H9 (cell line): ENCODE data around the gene UVRAG. TPM values are rescaled to one million over a fixed set of nuclear protein-coding genes. Genes with fewer than 3 reads are reported as not detected.
A peak's percentile ranks its signal among the peaks of the same experiment; 100 is the strongest.

Source experiments
- DNase-seq: peaks from one replicate; pipeline ENCODE4 v3.0.0-alpha.2; 2017
- H2AFZ ChIP-seq: one replicate; pipeline ENCODE4 v1.6.1; 2013; ENCODE audit warnings: mild to moderate bottlenecking, low read length, control low read depth, moderate library complexity
- H2AK5ac ChIP-seq: 2 replicates; pipeline ENCODE4 v1.6.1; 2013; ENCODE audit warnings: low read length, control low read depth, mixed read lengths; ENCODE audit not compliant: insufficient read length
- H2BK120ac ChIP-seq: one replicate; pipeline ENCODE4 v1.6.1; 2013; ENCODE audit warnings: low read depth, mild to moderate bottlenecking, low read length, control low read depth, inconsistent platforms; ENCODE audit not compliant: poor library complexity, severe bottlenecking
- H2BK12ac ChIP-seq: 2 replicates; pipeline ENCODE4 v1.6.1; 2013; ENCODE audit warnings: low read length, control low read depth, mixed read lengths, low read depth; ENCODE audit not compliant: insufficient read length
- H2BK15ac ChIP-seq: 2 replicates; pipeline ENCODE4 v1.6.1; 2013; ENCODE audit warnings: low read depth, low read length, control low read depth
- H2BK20ac ChIP-seq: one replicate; pipeline ENCODE4 v1.6.1; 2013; ENCODE audit warnings: low read depth, mild to moderate bottlenecking, low read length, control low read depth, inconsistent platforms; ENCODE audit not compliant: poor library complexity, severe bottlenecking
- H2BK5ac ChIP-seq: 2 replicates; pipeline ENCODE4 v1.6.1; 2013; ENCODE audit warnings: low read length, control low read depth, mixed read lengths; ENCODE audit not compliant: insufficient read length
- H3K14ac ChIP-seq: 2 replicates; pipeline ENCODE4 v1.6.1; 2013; ENCODE audit warnings: low read length, control low read depth; ENCODE audit not compliant: insufficient read depth
- H3K18ac ChIP-seq: 2 replicates; pipeline ENCODE4 v1.6.1; 2013; ENCODE audit warnings: low read depth, mild to moderate bottlenecking, mixed read lengths, low read length, control low read depth; ENCODE audit not compliant: insufficient read length
- H3K23ac ChIP-seq: 2 replicates; pipeline ENCODE4 v1.6.1; 2013; ENCODE audit warnings: low read length, control low read depth, mixed read lengths, low read depth; ENCODE audit not compliant: insufficient read length
- H3K23me2 ChIP-seq: 2 replicates; pipeline ENCODE4 v1.6.1; 2013; ENCODE audit warnings: low read depth, mild to moderate bottlenecking, mixed read lengths, low read length, control low read depth; ENCODE audit not compliant: insufficient read length, poor library complexity, severe bottlenecking
- H3K27ac ChIP-seq: 2 replicates; pipeline ENCODE4 v1.5.1; 2013; ENCODE audit warnings: low read length, control low read depth, mixed read lengths, low read depth; ENCODE audit not compliant: insufficient read length
- H3K27me3 ChIP-seq: 2 replicates; pipeline ENCODE4 v1.6.1; 2013; ENCODE audit warnings: low read length, control low read depth, inconsistent platforms; ENCODE audit not compliant: insufficient read depth
- H3K4ac ChIP-seq: 2 replicates; pipeline ENCODE4 v1.6.1; 2013; ENCODE audit warnings: low read depth, mild to moderate bottlenecking, control low read depth, inconsistent platforms, low read length, moderate library complexity
- H3K4me1 ChIP-seq: 2 replicates; pipeline ENCODE4 v1.6.1; 2013; ENCODE audit warnings: low read length, control low read depth, inconsistent platforms; ENCODE audit not compliant: insufficient read depth
- H3K4me2 ChIP-seq: 2 replicates; pipeline ENCODE4 v1.6.1; 2013; ENCODE audit warnings: low read length, control low read depth, mixed read lengths; ENCODE audit not compliant: insufficient read length, insufficient read depth
- H3K56ac ChIP-seq: 2 replicates; pipeline ENCODE4 v1.6.1; 2013; ENCODE audit warnings: low read depth, mild to moderate bottlenecking, mixed read lengths, low read length, control low read depth; ENCODE audit not compliant: insufficient read length
- H3K79me1 ChIP-seq: 2 replicates; pipeline ENCODE4 v1.6.1; 2013; ENCODE audit warnings: low read depth, mild to moderate bottlenecking, moderate library complexity, low read length, control low read depth, inconsistent platforms; ENCODE audit not compliant: insufficient read depth, poor library complexity, severe bottlenecking
- H3K79me2 ChIP-seq: 2 replicates; pipeline ENCODE4 v1.6.1; 2013; ENCODE audit warnings: low read length, control low read depth, inconsistent platforms; ENCODE audit not compliant: insufficient read depth
- H3K9ac ChIP-seq: 2 replicates; pipeline ENCODE4 v1.6.1; 2013; ENCODE audit warnings: low read length, control low read depth, mixed read lengths; ENCODE audit not compliant: insufficient read length; ENCODE audit errors: extremely low read depth
- H3K9me3 ChIP-seq: one replicate; pipeline ENCODE4 v1.6.1; 2013; ENCODE audit warnings: low read depth, low read length, inconsistent platforms; ENCODE audit not compliant: control insufficient read depth
- H3T11ph ChIP-seq: one replicate; pipeline ENCODE4 v1.6.1; 2013; ENCODE audit warnings: mild to moderate bottlenecking, low read length, control low read depth, inconsistent platforms
- H4K20me1 ChIP-seq: one replicate; pipeline ENCODE4 v1.6.1; 2013; ENCODE audit not compliant: control insufficient read depth, insufficient read length, insufficient read depth
- H4K5ac ChIP-seq: 2 replicates; pipeline ENCODE4 v1.6.1; 2013; ENCODE audit warnings: low read depth, mild to moderate bottlenecking, mixed read lengths, low read length, control low read depth; ENCODE audit not compliant: insufficient read length
- H4K8ac ChIP-seq: replicated peaks from 2 replicates; pipeline ENCODE4 v1.6.1; 2013; ENCODE audit warnings: low read length, control low read depth, mixed read lengths, low read depth; ENCODE audit not compliant: insufficient read length
- H4K91ac ChIP-seq: 2 replicates; pipeline ENCODE4 v1.6.1; 2013; ENCODE audit warnings: low read depth, mild to moderate bottlenecking, moderate library complexity, mixed read lengths, low read length, control low read depth; ENCODE audit not compliant: insufficient read length
- H3K27ac Mint-ChIP-seq, 3 experiments: 2 replicates in 2 of 3; 3 replicates in 1 of 3; pipeline ENCODE4 v1.8.0; 2020 to 2021; ENCODE audit warnings: mixed read lengths in 3 of 3, mild to moderate bottlenecking in 1 of 3, moderate library complexity in 1 of 3
- H3K27me3 Mint-ChIP-seq: 2 replicates; pipeline ENCODE4 v1.8.0; 2021; ENCODE audit warnings: low read depth, mild to moderate bottlenecking, moderate library complexity, mixed read lengths
- H3K36me3 Mint-ChIP-seq, 3 experiments: 2 replicates in 2 of 3; 3 replicates in 1 of 3; pipeline ENCODE4 v1.8.0; 2020 to 2021; ENCODE audit warnings: low read depth in 3 of 3, mixed read lengths in 3 of 3; ENCODE audit not compliant: insufficient read depth in 1 of 3
- H3K4me1 Mint-ChIP-seq, 2 experiments: 2 replicates each; pipeline ENCODE4 v1.8.0; 2020; ENCODE audit warnings: mixed read lengths in 2 of 2
- H3K4me3 Mint-ChIP-seq, 2 experiments: 2 replicates in 1 of 2; 3 replicates in 1 of 2; pipeline ENCODE4 v1.8.0; 2020 to 2021; ENCODE audit warnings: mild to moderate bottlenecking in 2 of 2, mixed read lengths in 2 of 2, moderate library complexity in 1 of 2
- H3K9me3 Mint-ChIP-seq, 2 experiments: 2 replicates in 1 of 2; 3 replicates in 1 of 2; pipeline ENCODE4 v1.8.0; 2020; ENCODE audit warnings: mild to moderate bottlenecking in 2 of 2, mixed read lengths in 2 of 2, moderate library complexity in 1 of 2
- WGBS: extraction: QIAGEN DNeasy Blood & Tissue Kit; methylation state at CpG from one replicate; pipeline ENCODE4 v1.1.7; 2013; ENCODE audit warnings: missing lambda C conversion rate, low lambda C conversion rate, mixed read lengths; ENCODE audit not compliant: insufficient read length; ENCODE audit errors: extremely low coverage; 5-methylcytosine and 5-hydroxymethylcytosine counted together
- total RNA-seq: library from RNA; stranded (reverse); gene quantifications from 2 replicates; pipeline ENCODE4 v1.2.1, GENCODE V29; 2021
- TF ChIP-seq, protein P1 (sequence below): fragments of 200-600 bp; sonication (generic); conservative IDR thresholded peaks from 3 replicates; pipeline ENCODE4 v1.8.0; 2021; ENCODE audit warnings: antibody characterized with exemption, mild to moderate bottlenecking

Gene UVRAG
- total RNA-seq, 1 experiment from 2014 or later: 18.5 TPM

DNA sequence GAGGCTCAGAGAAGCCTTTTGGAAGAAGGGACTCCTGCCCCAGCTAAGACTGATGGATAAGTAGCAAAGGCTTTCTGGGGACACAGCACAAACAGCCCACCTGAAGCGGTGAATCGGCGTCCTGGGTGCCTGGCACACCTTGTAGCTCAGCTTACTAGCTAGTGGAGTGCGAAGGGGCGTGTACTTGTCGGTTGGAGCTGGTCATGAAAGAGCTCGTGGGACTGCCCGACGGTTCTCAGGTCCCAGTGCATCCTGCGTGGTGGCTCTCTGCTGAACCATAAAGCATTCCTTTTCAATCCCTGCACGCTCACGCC lies 690 bp upstream of the UVRAG start:
- no peaks in the 10 kb centered on the region for H4K20me1 ChIP-seq
- no peak overlapping the region for H3K18ac ChIP-seq
- H4K5ac ChIP-seq: no peak overlapping the region
- H2BK12ac ChIP-seq: no peak overlapping the region
- no peak overlapping the region for H3K9ac ChIP-seq
- H3K56ac ChIP-seq: no peak overlapping the region
- no peak overlapping the region for H2BK15ac ChIP-seq
- peaks cover 7% of the 10 kb centered on the region for H3K79me2 ChIP-seq
- no peak overlapping the region for H4K8ac ChIP-seq
- no peak overlapping the region for H2AK5ac ChIP-seq
- peaks cover 10% of the 10 kb centered on the region for H3K23me2 ChIP-seq
- no peak overlapping the region for H2BK120ac ChIP-seq
- H3K23ac ChIP-seq: no peak overlapping the region
- no peaks in the 10 kb centered on the region for H3K27me3 Mint-ChIP-seq
- H3K14ac ChIP-seq: no peak overlapping the region; the same call in 1 of the 2 replicates
- peaks cover 16 to 18% of the 10 kb centered on the region in 2 experiments for H3K4me1 Mint-ChIP-seq
- no peak overlapping the region for H2BK5ac ChIP-seq
- no peak overlapping the region for H4K91ac ChIP-seq
- peaks cover 6% of the 10 kb centered on the region; the same call in 1 of the 2 replicates for H3K4me1 ChIP-seq
- no peak overlapping the region for H3K4ac ChIP-seq
- no peaks in the 10 kb centered on the region for H3K9me3 Mint-ChIP-seq
- H3T11ph ChIP-seq: no peak overlapping the region
- H3K27me3 ChIP-seq: no peaks in the 10 kb centered on the region
- H2BK20ac ChIP-seq: no peak overlapping the region
- H3K36me3 Mint-ChIP-seq: no peaks in the 10 kb centered on the region
- TF ChIP-seq, protein P1, sequence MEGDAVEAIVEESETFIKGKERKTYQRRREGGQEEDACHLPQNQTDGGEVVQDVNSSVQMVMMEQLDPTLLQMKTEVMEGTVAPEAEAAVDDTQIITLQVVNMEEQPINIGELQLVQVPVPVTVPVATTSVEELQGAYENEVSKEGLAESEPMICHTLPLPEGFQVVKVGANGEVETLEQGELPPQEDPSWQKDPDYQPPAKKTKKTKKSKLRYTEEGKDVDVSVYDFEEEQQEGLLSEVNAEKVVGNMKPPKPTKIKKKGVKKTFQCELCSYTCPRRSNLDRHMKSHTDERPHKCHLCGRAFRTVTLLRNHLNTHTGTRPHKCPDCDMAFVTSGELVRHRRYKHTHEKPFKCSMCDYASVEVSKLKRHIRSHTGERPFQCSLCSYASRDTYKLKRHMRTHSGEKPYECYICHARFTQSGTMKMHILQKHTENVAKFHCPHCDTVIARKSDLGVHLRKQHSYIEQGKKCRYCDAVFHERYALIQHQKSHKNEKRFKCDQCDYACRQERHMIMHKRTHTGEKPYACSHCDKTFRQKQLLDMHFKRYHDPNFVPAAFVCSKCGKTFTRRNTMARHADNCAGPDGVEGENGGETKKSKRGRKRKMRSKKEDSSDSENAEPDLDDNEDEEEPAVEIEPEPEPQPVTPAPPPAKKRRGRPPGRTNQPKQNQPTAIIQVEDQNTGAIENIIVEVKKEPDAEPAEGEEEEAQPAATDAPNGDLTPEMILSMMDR: no peak
- H3K4me3 Mint-ChIP-seq: peak overlapping the region in 1 of 2 experiments; percentile 94; a peak in 3 of 5 replicates
- no peaks in the 10 kb centered on the region for H3K9me3 ChIP-seq
- peak overlapping the region; percentile 48 for H2AFZ ChIP-seq
- peak overlapping the region in 1 of 3 experiments; percentile 97; a peak in 3 of 7 replicates for H3K27ac Mint-ChIP-seq
- H3K27ac ChIP-seq: no peak overlapping the region
- peak overlapping the region; percentile 87 for H3K4me2 ChIP-seq
- no peak for DNase-seq
- no CpG with 5 or more reads among the region's 12 CpGs for WGBS
- H3K79me1 ChIP-seq: no peaks in the 10 kb centered on the region
